ENCODE measurements around the gene WASL.

WASL gene

GRCh38 chr7:123774496-123774895, 25.7 kb upstream of the WASL start:
- no peak for TF ChIP-seq ZFX (IDR thresholded peaks at IDR 0.05)
- no peak for TF ChIP-seq CTCF (conservative IDR thresholded peaks at IDR 0.05)
- no peak overlapping the region for H3K27ac ChIP-seq

- H3K27ac ChIP-seq = no peak overlapping the region
- TF ChIP-seq ZFX (IDR thresholded peaks at IDR 0.05) (no peak), CTCF (conservative IDR thresholded peaks at IDR 0.05) (no peak)
Measured at GRCh38 chr7:123773481-123773880, 24.7 kb upstream of the WASL start.

- TF ChIP-seq ZFX (IDR thresholded peaks at IDR 0.05) (no peak), CTCF (conservative IDR thresholded peaks at IDR 0.05) (no peak)
- no peak overlapping the region for H3K27ac ChIP-seq
Measured at GRCh38 chr7:123772652-123773051, 23.8 kb upstream of the WASL start.

GRCh38 chr7:123771846-123772245, 23.0 kb upstream of the WASL start:
- no peak overlapping the region for H3K27ac ChIP-seq
- TF ChIP-seq CTCF (conservative IDR thresholded peaks at IDR 0.05) (no peak), ZFX (IDR thresholded peaks at IDR 0.05) (no peak)

DNA sequence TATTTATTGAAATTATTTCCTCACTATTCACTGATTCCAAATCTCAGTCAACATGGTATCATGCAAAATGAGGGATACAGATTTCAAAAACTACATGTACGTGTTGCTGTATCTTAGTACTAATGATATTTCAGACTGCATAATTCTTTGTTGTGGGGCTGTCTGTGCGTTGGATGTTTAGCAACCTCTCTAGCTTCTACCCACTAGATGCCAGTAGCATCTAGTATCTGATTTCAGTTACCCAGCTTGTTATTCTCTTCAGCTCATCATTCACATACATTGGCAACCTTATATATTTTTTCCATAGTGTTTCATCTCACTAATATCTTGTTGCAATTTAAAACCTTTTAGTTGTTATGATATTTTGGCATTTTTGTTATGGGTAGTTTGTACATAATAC, 22.5 kb upstream of the WASL start:
- no peak for TF ChIP-seq CTCF (conservative IDR thresholded peaks at IDR 0.05)
- TF ChIP-seq ZFX (IDR thresholded peaks at IDR 0.05) = no peak
- no peak overlapping the region for H3K27ac ChIP-seq

GRCh38 chr7:123770378-123770777, 21.6 kb upstream of the WASL start:
- H3K27ac ChIP-seq = no peak overlapping the region
- TF ChIP-seq ZFX (IDR thresholded peaks at IDR 0.05) = no peak
- TF ChIP-seq CTCF (conservative IDR thresholded peaks at IDR 0.05) = no peak

GRCh38 chr7:123769371-123769770, 20.6 kb upstream of the WASL start:
- no peak for TF ChIP-seq CTCF (conservative IDR thresholded peaks at IDR 0.05)
- no peak for TF ChIP-seq ZFX (IDR thresholded peaks at IDR 0.05)
- peak overlapping the region; percentile 18; the same call in 1 of the 2 replicates for H3K27ac ChIP-seq
